GM10266 (cell line): ENCODE results near the gene SAMD4A.
A peak's percentile ranks its signal among the peaks of the same experiment; 100 is the strongest.

Source experiments
- DNase-seq: peaks from one replicate; pipeline ENCODE4 v3.0.0; 2012; ENCODE audit errors: extremely low spot score
- CTCF ChIP-seq: IDR thresholded peaks from 2 replicates; pipeline ENCODE4 v1.5.1; 2012; ENCODE audit warnings: mild to moderate bottlenecking, low read depth; ENCODE audit not compliant: control insufficient read depth, insufficient read depth; ENCODE audit errors: missing control alignments

SAMD4A gene

DNA sequence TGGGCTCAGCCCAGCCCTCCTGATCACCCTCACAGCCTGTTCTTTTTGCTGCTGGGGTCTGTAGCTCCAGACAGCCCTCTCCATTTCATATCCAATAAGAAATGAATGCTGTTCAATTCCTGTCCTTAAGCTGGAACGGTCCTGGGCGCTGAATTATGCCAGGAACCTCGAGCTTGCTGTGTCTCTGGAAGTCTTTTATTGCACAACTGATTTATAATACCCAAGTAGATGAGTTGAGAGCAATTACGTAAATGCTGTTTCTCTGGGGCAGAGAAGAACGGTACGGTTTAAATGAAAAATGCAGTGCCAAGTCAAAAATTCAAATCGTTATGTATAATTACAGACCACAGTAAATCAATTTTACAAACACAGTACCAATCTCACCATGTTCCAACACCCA, 161.0 kb downstream of the SAMD4A start:
- DNase-seq, result no peak
- no peak for TF ChIP-seq CTCF

DNA sequence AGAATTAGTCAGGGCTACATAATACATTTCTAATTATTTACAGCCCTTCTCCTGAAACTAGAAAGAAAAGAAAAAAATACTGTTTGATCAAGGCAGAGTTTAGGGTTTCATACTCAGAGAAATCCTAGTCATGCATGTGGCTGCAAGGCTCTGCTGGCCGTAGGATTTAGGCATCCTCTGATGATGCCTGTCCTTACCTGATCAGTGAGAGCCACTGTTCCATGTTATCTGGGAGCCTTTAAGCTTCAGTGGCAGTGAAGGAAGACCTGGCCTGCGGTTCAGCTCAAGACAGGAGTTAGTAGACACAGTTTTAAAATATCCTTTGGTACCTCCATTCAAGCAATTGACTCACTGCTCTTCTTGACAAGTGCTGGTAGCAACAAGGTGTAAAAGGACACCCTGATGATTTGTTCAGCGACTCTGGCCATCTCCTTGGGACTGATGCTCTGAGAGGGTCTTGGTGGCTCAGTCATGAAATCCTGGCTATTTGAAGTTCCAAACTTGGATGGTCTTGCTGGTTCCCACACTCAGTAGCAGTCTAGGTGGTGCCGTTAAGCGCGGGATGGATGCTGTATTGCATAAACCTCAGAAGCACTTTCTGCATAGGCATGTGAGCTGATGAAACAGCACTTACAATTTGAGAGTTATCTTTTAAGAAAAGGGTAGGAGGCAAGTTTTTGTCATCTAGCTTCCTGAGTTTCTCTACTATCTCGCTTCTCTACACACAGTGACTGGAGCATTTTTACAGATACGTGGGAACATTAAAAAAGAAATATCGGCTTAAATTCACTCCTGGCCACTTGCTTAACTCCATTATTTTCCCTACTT, 162.0 kb downstream of the SAMD4A start:
- no peak for DNase-seq
- no peak for TF ChIP-seq CTCF

GRCh38 chr14:54730156-54730961, 163.4 kb downstream of the SAMD4A start:
- TF ChIP-seq CTCF, result no peak
- peak; percentile 57 for DNase-seq

- DNase-seq, result no peak
Measured at GRCh38 chr14:54734966-54735365, 168.0 kb downstream of the SAMD4A start.

GRCh38 chr14:54735424-54735823, 168.5 kb downstream of the SAMD4A start:
- no peak for TF ChIP-seq CTCF
- no peak for DNase-seq

More at GRCh38 chr14:54734966-54735365, 168.0 kb downstream of the SAMD4A start:
- TF ChIP-seq CTCF, result no peak

- TF ChIP-seq CTCF, result no peak
- no peak for DNase-seq
Measured at GRCh38 chr14:54737132-54737711, 170.3 kb downstream of the SAMD4A start.

DNA sequence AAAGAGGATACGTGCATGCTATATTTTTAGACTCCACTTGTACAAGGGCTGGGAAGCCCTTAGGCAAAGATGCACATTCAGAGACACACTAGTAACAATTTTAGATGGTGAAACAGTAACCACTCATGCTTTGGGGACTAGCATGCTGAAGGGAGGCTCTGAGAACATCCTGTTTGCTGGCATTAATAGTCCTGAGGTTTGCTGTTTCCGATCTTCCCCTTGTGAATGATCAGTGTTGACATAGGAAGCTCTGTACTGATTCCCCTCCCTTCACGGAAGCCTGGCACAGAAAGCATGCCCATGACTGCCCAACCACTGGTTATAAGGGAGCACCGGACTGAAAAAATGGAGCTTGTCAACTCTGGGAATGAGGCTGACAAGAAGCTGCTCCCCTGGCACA, 171.1 kb downstream of the SAMD4A start:
- DNase-seq, result no peak
- no peak for TF ChIP-seq CTCF
